Breast epithelium (tissue), 3 donors: ENCODE data around the gene PLXND1.

Experiments
- CTCF ChIP-seq, 3 donors: fragments of 450-650 bp; IDR thresholded peaks; one replicate each; pipeline ENCODE4 v1.5.1; 2016 to 2017; ENCODE audit warnings: antibody characterized with exemption in 3 of 3, mild to moderate bottlenecking in 3 of 3, moderate library complexity in 3 of 3
- POLR2A ChIP-seq: fragments of 450-650 bp; IDR thresholded peaks from one replicate; pipeline ENCODE4 v1.6.1; 2016; ENCODE audit warnings: antibody characterized with exemption, mild to moderate bottlenecking, moderate library complexity
- POLR2AphosphoS5 ChIP-seq, 3 donors: sonication (generic); formaldehyde crosslinking; IDR thresholded peaks; one replicate each; pipeline ENCODE4 v1.6.1; 2017; ENCODE audit warnings: antibody characterized with exemption in 3 of 3

- TF ChIP-seq POLR2A (no peak), POLR2AphosphoS5 (IDR thresholded peaks at IDR 0.05) (no peak), CTCF (IDR thresholded peaks at IDR 0.05) (no peak)
These were observed 80.2 kb downstream of the PLXND1 start for GRCh38 chr3:129526121-129526900.
